PC-3 (cell line): ENCODE measurements around the gene DNM1L. TPM values are rescaled to one million over a fixed set of nuclear protein-coding genes. Genes with fewer than 3 reads are reported as not detected.

Source experiments
- ATAC-seq: fragments of 200-7000 bp; cut with Tn5 transposase; 2 replicates; pipeline ENCODE4 v1.9.1; 2020; ENCODE audit warnings: mild to moderate bottlenecking, moderate library complexity
- BruUV-seq: library from RNA; stranded (reverse); fragments of 400-500 nt; replicated peaks from 2 replicates; lab custom pipeline; 2021; lab: Mats Ljungman, UMichigan
- CTCF ChIA-PET: fragments of 300-600 bp; sonication (Branson Sonifier 250); formaldehyde crosslinking; loops from one replicate; lab custom pipeline; 2022; ENCODE audit warnings: antibody characterized with exemption; lab: Charles Lee
- POLR2A ChIA-PET: fragments of 300-600 bp; sonication (Branson Sonifier 250); formaldehyde crosslinking; loops from one replicate; lab custom pipeline; 2022; ENCODE audit warnings: antibody characterized with exemption; ENCODE audit not compliant: unreplicated experiment; lab: Charles Lee
- DNase-seq: peaks from one replicate; pipeline ENCODE4 v3.0.0-alpha.2; 2015
- H2AFZ ChIP-seq: fragments of 300-600 bp; sonication (generic); 2 replicates; pipeline ENCODE4 v1.6.0; 2016; ENCODE audit warnings: antibody characterized with exemption, low read length
- H3F3A ChIP-seq: fragments of 300-600 bp; sonication (generic); one replicate; pipeline ENCODE4 v1.6.0; 2017; ENCODE audit warnings: antibody characterized with exemption, low read length, control low read depth, mild to moderate bottlenecking; ENCODE audit not compliant: unreplicated experiment
- H3K27ac ChIP-seq: fragments of 300-600 bp; sonication (generic); 2 replicates; pipeline ENCODE4 v1.5.1; 2016; ENCODE audit warnings: mild to moderate bottlenecking, low read length
- H3K27me3 ChIP-seq: fragments of 300-600 bp; sonication (generic); 2 replicates; pipeline ENCODE4 v1.6.1; 2016; ENCODE audit warnings: low read length, mixed read lengths
- H3K36me3 ChIP-seq: fragments of 300-600 bp; sonication (generic); 2 replicates; pipeline ENCODE4 v1.6.1; 2016; ENCODE audit warnings: low read depth, mixed run types, low read length, mixed read lengths
- H3K4me1 ChIP-seq: fragments of 300-600 bp; sonication (generic); 2 replicates; pipeline ENCODE4 v1.5.1; 2016; ENCODE audit warnings: low read length; ENCODE audit not compliant: insufficient read depth
- H3K4me2 ChIP-seq: fragments of 300-600 bp; sonication (generic); 2 replicates; pipeline ENCODE4 v1.6.0; 2016; ENCODE audit warnings: low read length
- H3K4me3 ChIP-seq: fragments of 300-600 bp; sonication (generic); 2 replicates; pipeline ENCODE4 v1.5.1; 2016; ENCODE audit warnings: mild to moderate bottlenecking, low read length, mixed read lengths
- H3K79me2 ChIP-seq: fragments of 300-600 bp; sonication (generic); 2 replicates; pipeline ENCODE4 v1.6.1; 2017; ENCODE audit warnings: low read length, mixed read lengths
- H3K9ac ChIP-seq: fragments of 300-600 bp; sonication (generic); 2 replicates; pipeline ENCODE4 v1.6.0; 2016; ENCODE audit warnings: mild to moderate bottlenecking, low read length
- H3K9me2 ChIP-seq: fragments of 300-600 bp; sonication (generic); replicated peaks from 2 replicates; pipeline ENCODE4 v1.6.1; 2016; ENCODE audit warnings: mixed run types, low read length, mixed read lengths
- H3K9me3 ChIP-seq: fragments of 300-600 bp; sonication (generic); 2 replicates; pipeline ENCODE4 v1.6.1; 2016; ENCODE audit warnings: low read length, mixed read lengths
- H4K20me1 ChIP-seq: fragments of 300-600 bp; sonication (generic); 2 replicates; pipeline ENCODE4 v1.6.1; 2016; ENCODE audit warnings: low read length, mixed read lengths
- EZH2 ChIP-seq: fragments of 300-600 bp; sonication (generic); IDR thresholded peaks from one replicate; pipeline ENCODE4 v1.6.1; 2017; ENCODE audit warnings: antibody characterized with exemption, mild to moderate bottlenecking, low read length; ENCODE audit not compliant: unreplicated experiment
- EZH2phosphoT487 ChIP-seq: fragments of 300-600 bp; sonication (generic); IDR thresholded peaks from 2 replicates; pipeline ENCODE4 v1.6.1; 2018; ENCODE audit warnings: mild to moderate bottlenecking, antibody characterized with exemption, low read length, borderline replicate concordance
- intact Hi-C: fragments of 100-400 bp; cut with micrococcal nuclease; formaldehyde crosslinking; loops from 2 replicates; pipeline ENCODE4 v1.9.0; 2023
- total RNA-seq: library from RNA; depleted of rRNA; stranded (reverse); fragments of >200 nt; gene quantifications from 2 replicates; pipeline ENCODE4 v1.2.3, GENCODE V29; 2014
- TF ChIP-seq, protein P1 (sequence below): fragments of 300-600 bp; sonication (generic); conservative IDR thresholded peaks from 2 replicates; pipeline ENCODE4 v1.5.1; 2017; ENCODE audit warnings: antibody characterized with exemption, low read depth, mild to moderate bottlenecking, low read length

DNM1L gene
- total RNA-seq, 1 experiment from 2014 or later = 38.7 TPM

DNA sequence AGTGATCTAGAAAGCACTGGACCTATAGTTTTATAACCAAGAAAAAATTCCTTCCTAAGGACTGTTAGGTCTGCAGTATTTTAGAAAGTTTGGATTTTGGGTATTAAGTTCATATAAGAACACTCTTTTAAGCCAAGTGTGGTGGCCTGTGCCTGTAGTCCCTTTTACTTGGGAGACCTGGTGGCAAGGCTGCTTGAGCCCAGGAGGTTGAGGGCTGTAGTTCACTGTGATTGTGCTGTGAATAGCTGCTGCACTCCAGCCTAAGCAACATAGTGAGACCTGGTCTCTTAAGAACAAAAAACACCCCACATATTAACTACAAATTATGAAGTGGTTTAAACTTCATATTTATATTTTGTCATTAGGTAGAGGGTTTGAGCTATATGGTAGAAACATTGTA lies 9.7 kb downstream of the DNM1L start:
- no peaks in the 10 kb centered on the region for H3K27me3 ChIP-seq
- H3K79me2 ChIP-seq = peaks cover 95% of the 10 kb centered on the region
- no peaks in the 10 kb centered on the region for H3K9me2 ChIP-seq
- intact Hi-C loops = no loop called here
- ATAC-seq (no peak), DNase-seq (no peak)
- H4K20me1 ChIP-seq = peaks cover 13% of the 10 kb centered on the region
- H3K36me3 ChIP-seq = no peaks in the 10 kb centered on the region
- no peak overlapping the region for H2AFZ ChIP-seq
- H3K4me2 ChIP-seq = no peak overlapping the region
- no TSS peak for BruUV-seq
- no peaks in the 10 kb centered on the region for H3K9me3 ChIP-seq
- H3K27ac ChIP-seq = no peak overlapping the region
- no peaks in the 10 kb centered on the region for H3K4me1 ChIP-seq
- ChIA-PET CTCF (no interaction called here), POLR2A (no interaction called here)
- H3K4me3 ChIP-seq = no peak overlapping the region
- no peak for TF ChIP-seq EZH2phosphoT487
- TF ChIP-seq EZH2 = no peak
- TF ChIP-seq, protein P1, sequence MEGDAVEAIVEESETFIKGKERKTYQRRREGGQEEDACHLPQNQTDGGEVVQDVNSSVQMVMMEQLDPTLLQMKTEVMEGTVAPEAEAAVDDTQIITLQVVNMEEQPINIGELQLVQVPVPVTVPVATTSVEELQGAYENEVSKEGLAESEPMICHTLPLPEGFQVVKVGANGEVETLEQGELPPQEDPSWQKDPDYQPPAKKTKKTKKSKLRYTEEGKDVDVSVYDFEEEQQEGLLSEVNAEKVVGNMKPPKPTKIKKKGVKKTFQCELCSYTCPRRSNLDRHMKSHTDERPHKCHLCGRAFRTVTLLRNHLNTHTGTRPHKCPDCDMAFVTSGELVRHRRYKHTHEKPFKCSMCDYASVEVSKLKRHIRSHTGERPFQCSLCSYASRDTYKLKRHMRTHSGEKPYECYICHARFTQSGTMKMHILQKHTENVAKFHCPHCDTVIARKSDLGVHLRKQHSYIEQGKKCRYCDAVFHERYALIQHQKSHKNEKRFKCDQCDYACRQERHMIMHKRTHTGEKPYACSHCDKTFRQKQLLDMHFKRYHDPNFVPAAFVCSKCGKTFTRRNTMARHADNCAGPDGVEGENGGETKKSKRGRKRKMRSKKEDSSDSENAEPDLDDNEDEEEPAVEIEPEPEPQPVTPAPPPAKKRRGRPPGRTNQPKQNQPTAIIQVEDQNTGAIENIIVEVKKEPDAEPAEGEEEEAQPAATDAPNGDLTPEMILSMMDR = no peak
- no peaks in the 10 kb centered on the region for H3F3A ChIP-seq
- no peak overlapping the region for H3K9ac ChIP-seq

DNA sequence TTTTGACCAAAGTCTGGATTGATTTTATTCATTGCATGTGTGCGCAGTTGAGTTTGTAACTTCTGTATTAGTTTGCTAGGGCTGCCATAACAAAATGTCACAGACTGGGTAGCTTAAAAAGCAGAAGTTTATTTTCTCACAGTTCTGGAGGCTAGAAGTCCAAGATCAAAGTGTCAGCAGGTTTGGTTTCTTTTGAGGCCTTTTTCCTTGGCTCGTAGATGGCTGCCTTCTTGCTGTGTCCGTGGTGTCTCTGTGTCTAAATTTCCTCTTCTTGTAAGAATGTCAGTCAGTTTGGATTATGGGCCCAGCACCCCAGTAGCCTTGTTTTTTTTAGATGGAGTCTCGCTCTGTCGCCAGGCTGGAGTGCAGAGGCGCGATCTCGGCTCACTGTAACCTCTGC lies 11.8 kb downstream of the DNM1L start:
- no peak for DNase-seq
- H2AFZ ChIP-seq = no peak overlapping the region
- peaks cover 13% of the 10 kb centered on the region for H4K20me1 ChIP-seq
- ATAC-seq = no peak
- no peaks in the 10 kb centered on the region for H3F3A ChIP-seq
- peaks cover 95% of the 10 kb centered on the region for H3K79me2 ChIP-seq
- no peak overlapping the region for H3K27ac ChIP-seq
- CTCF ChIA-PET = no interaction called here
- H3K4me2 ChIP-seq = no peak overlapping the region
- H3K27me3 ChIP-seq = no peaks in the 10 kb centered on the region
- no peaks in the 10 kb centered on the region for H3K9me2 ChIP-seq
- H3K4me1 ChIP-seq = no peaks in the 10 kb centered on the region
- POLR2A ChIA-PET = no interaction called here
- intact Hi-C loops = no loop called here
- H3K9me3 ChIP-seq = no peaks in the 10 kb centered on the region
- no peaks in the 10 kb centered on the region for H3K36me3 ChIP-seq
- no TSS peak for BruUV-seq
- no peak overlapping the region for H3K9ac ChIP-seq
- TF ChIP-seq EZH2phosphoT487 (no peak), EZH2 (no peak)
- no peak overlapping the region for H3K4me3 ChIP-seq

DNA sequence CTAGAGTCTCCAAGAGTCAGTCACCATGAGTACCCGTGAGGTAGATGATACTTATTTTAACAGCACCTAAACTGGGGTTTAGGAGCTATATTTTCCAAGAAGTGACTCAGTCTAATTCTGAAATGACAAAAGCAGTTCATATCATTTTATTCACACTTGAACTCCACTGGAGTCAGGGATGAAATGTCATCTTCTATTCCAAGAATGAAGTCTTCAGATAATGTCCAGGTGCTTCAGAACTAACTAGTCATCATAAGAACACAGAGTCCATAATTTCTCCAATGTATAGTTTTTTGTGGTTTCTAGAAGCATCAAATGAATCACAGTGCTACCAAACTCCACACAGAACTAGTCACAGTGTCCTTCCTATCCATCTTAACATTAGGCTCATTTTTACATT lies 13.3 kb downstream of the DNM1L start:
- H3K27ac ChIP-seq = no peak overlapping the region
- H3K9ac ChIP-seq = no peak overlapping the region
- POLR2A ChIA-PET = interaction anchor here (0.5 kb wide), 1 partner anchor 1073 kb away, joined by 23 read pairs; no protein-coding TSS in a partner anchor
- no peak for DNase-seq
- peaks cover 87% of the 10 kb centered on the region for H3K79me2 ChIP-seq
- no peaks in the 10 kb centered on the region for H3K9me3 ChIP-seq
- CTCF ChIA-PET = interaction anchor here (0.7 kb wide), 1 partner anchor 15 kb away, joined by 3 read pairs; no protein-coding TSS in a partner anchor
- H3F3A ChIP-seq = no peaks in the 10 kb centered on the region
- no peaks in the 10 kb centered on the region for H3K9me2 ChIP-seq
- H2AFZ ChIP-seq = no peak overlapping the region
- no peaks in the 10 kb centered on the region for H3K36me3 ChIP-seq
- BruUV-seq = no TSS peak
- TF ChIP-seq, protein P1 = no peak
- no peak for TF ChIP-seq EZH2phosphoT487
- TF ChIP-seq EZH2 = no peak
- peaks cover 13% of the 10 kb centered on the region for H4K20me1 ChIP-seq
- H3K4me3 ChIP-seq = no peak overlapping the region
- H3K4me1 ChIP-seq = no peaks in the 10 kb centered on the region
- intact Hi-C loops = no loop called here
- no peak overlapping the region for H3K4me2 ChIP-seq
- ATAC-seq = no peak
- H3K27me3 ChIP-seq = no peaks in the 10 kb centered on the region
